GM21367 (cell line): ENCODE measurements around the gene HACD4.
"Not testable (repeated sequence)": the region's sequence is repeated elsewhere in the genome, so short reads cannot be mapped to it uniquely, and the experiment has no call there.

Source experiments
- ATAC-seq: cut with Tn5 transposase; IDR thresholded peaks from one replicate; pipeline ENCODE4 v1.9.1; 2021; ENCODE audit not compliant: unreplicated experiment

The HACD4 gene

GRCh38 chr9:20973246-20973947, 58.0 kb downstream of the HACD4 start:
- ATAC-seq: not testable (repeated sequence)

- ATAC-seq: no peak
Measured at GRCh38 chr9:20972684-20973083, 58.8 kb downstream of the HACD4 start.

DNA sequence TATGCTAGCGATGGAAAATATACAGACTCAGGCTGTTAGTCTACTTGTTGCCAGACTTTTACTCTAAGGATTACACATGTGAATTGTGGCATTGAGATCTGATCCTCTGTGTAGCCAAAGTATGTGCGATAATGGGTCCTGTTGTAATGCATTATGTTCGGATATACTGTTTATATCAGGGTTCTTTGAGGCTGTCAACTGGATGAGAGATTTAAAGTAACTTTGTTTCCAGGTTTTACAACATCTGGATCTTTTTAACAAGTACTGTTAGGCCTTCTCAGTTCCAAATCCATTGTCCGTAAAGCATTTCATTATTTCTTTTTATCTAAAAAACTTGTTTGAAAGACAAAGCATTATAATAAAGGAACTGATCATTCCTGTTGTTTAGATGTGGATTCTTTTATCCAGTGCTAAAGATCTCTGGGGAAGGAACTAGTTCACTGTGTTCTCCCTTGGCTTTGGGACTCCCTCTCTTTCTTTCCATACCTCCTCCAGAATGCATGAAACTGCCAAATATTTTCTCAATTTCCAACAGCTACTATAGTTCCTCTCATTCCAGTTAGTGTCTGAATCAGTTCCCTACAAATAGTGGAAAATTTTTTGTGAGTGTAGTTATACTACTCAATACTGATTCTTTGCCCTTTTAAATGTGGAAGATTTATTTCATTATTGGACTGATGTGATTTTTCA, 68.8 kb downstream of the HACD4 start:
- ATAC-seq: no peak

DNA sequence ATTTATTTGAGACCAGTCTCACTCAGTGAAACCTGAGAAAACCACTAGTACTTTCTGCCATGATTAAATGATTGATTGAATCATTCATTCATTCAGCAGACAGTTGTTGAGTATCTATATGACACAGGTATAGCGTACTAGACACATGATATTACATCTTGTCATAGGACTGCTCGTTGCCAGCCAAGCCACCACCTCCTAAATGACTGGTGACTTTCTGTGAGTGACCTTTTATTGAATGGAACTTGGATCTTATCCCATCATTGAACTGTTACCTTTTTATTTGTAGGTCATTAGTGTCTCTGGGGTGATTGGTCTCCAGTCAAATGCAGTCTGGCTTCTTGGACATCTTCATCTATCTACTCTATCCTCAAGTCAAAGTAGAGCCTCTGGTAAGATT, 80.7 kb downstream of the HACD4 start:
- no peak for ATAC-seq
